GM12878 (cell line): Measurements from ENCODE around the gene TTC9C. TPM values are rescaled to one million over a fixed set of nuclear protein-coding genes. Genes with fewer than 3 reads are reported as not detected.

ENCODE experiments used
- BHLHE40 ChIP-seq, 2 experiments: fragments of 450-650 bp in 1 of 2; IDR thresholded peaks; 2 replicates each; pipeline ENCODE4 v1.6.1; 2011 to 2017; ENCODE audit warnings: low read depth in 2 of 2, borderline replicate concordance in 1 of 2, improper control_type of control experiment in 1 of 2, low read length in 1 of 2, mild to moderate bottlenecking in 1 of 2
- BRCA1 ChIP-seq: IDR thresholded peaks from 2 replicates; pipeline ENCODE4 v1.6.1; 2011; ENCODE audit warnings: low read depth, low read length, improper control_type of control experiment
- CBFB ChIP-seq: IDR thresholded peaks from 2 replicates; pipeline ENCODE4 v1.6.1; 2016; ENCODE audit warnings: antibody characterized with exemption, low read depth
- EED ChIP-seq: sonication (generic); IDR thresholded peaks from 2 replicates; pipeline ENCODE4 v1.6.1; 2016; ENCODE audit warnings: antibody characterized with exemption, low read depth
- ESRRA ChIP-seq: IDR thresholded peaks from 2 replicates; pipeline ENCODE4 v1.6.1; 2012; ENCODE audit warnings: mild to moderate bottlenecking, low read length, improper control_type of control experiment
- GABPA ChIP-seq: IDR thresholded peaks from 2 replicates; pipeline ENCODE4 v1.6.1; 2014; ENCODE audit warnings: antibody characterized with exemption, low read depth, mild to moderate bottlenecking, inconsistent platforms
- HCFC1 ChIP-seq: fragments of 150-350 bp; IDR thresholded peaks from 2 replicates; pipeline ENCODE4 v1.6.1; 2014; ENCODE audit warnings: low read length
- IKZF2 ChIP-seq, 2 experiments: fragments of 450-650 bp; IDR thresholded peaks; 2 replicates each; pipeline ENCODE4 v1.6.1; 2017; ENCODE audit warnings: mild to moderate bottlenecking in 2 of 2, moderate library complexity in 2 of 2
- NFIC ChIP-seq: IDR thresholded peaks from 2 replicates; pipeline ENCODE4 v1.6.1; 2012; ENCODE audit warnings: low read depth, mild to moderate bottlenecking, inconsistent platforms, low read length, moderate library complexity
- NR2C2 ChIP-seq: IDR thresholded peaks from 2 replicates; pipeline ENCODE4 v1.6.1; 2011; ENCODE audit warnings: borderline replicate concordance, low read depth; ENCODE audit not compliant: control insufficient read depth, insufficient read length
- NR2F1 ChIP-seq: fragments of 450-650 bp; conservative IDR thresholded peaks from 2 replicates; pipeline ENCODE4 v1.6.1; 2017; ENCODE audit warnings: mild to moderate bottlenecking
- PAX5 ChIP-seq: IDR thresholded peaks from 2 replicates; pipeline ENCODE4 v1.6.1; 2011; ENCODE audit warnings: low read depth, low read length, borderline replicate concordance
- POLR2AphosphoS2 ChIP-seq: IDR thresholded peaks from 2 replicates; pipeline ENCODE4 v1.6.1; 2011; ENCODE audit warnings: low read depth, mild to moderate bottlenecking, low read length, improper control_type of control experiment, moderate library complexity
- STAT1 ChIP-seq: fragments of 450-650 bp; conservative IDR thresholded peaks from 2 replicates; pipeline ENCODE4 v1.6.1; 2014; ENCODE audit warnings: antibody characterized with exemption, mild to moderate bottlenecking
- ZNF207 ChIP-seq: fragments of 450-650 bp; IDR thresholded peaks from 2 replicates; pipeline ENCODE4 v1.6.1; 2014; ENCODE audit warnings: antibody characterized with exemption, mild to moderate bottlenecking, borderline replicate concordance
- ZNF24 ChIP-seq: fragments of 450-650 bp; IDR thresholded peaks from 2 replicates; pipeline ENCODE4 v1.6.1; 2017; ENCODE audit warnings: antibody characterized with exemption, mild to moderate bottlenecking
- ZNF384 ChIP-seq: IDR thresholded peaks from 2 replicates; pipeline ENCODE4 v1.6.1; 2012; ENCODE audit warnings: low read depth, mild to moderate bottlenecking, low read length, improper control_type of control experiment, borderline replicate concordance
- polyA plus RNA-seq, 11 experiments: library from polyadenylated mRNA; depleted of rRNA in 4 of 11; unstranded in 6 of 11; stranded (reverse) in 5 of 11; fragments of >200 nt; fragmentation: Nextera tagmentation in 4 of 11; fragmentation: Illumina TruSeq in 1 of 11; extraction: Ambion mirVana in 4 of 11; extraction: Trizol in 1 of 11; gene quantifications; 1 replicate in 1 of 11; 2 replicates in 10 of 11; pipeline versions ENCODE4 v1.2.1 to v1.2.3, GENCODE V29; 2011 to 2016; ENCODE audit warnings: inconsistent platforms in 2 of 11, missing spikeins in 2 of 11, low read depth in 1 of 11
- total RNA-seq, 4 experiments: library from RNA; depleted of rRNA in 3 of 4; stranded (reverse); fragments of >200 nt in 3 of 4; fragmentation: Illumina TruSeq in 1 of 4; extraction: Trizol in 1 of 4; gene quantifications; 2 replicates each; pipeline versions ENCODE4 v1.2.1 to v1.2.3, GENCODE V29; 2013 to 2021
- TF ChIP-seq, protein P1 (sequence below): fragments of 450-650 bp; IDR thresholded peaks from 2 replicates; pipeline ENCODE4 v1.6.1; 2017; ENCODE audit warnings: low read depth, mild to moderate bottlenecking, moderate library complexity
- TF ChIP-seq, protein P2 (sequence below): fragments of 450-650 bp; IDR thresholded peaks from 2 replicates; pipeline ENCODE4 v1.6.1; 2017; ENCODE audit warnings: mild to moderate bottlenecking, low read depth, inconsistent platforms; ENCODE audit not compliant: poor library complexity, severe bottlenecking
- TF ChIP-seq, protein P3 (sequence below): fragments of 450-650 bp; IDR thresholded peaks from 2 replicates; pipeline ENCODE4 v1.6.1; 2014; ENCODE audit warnings: mild to moderate bottlenecking
- TF ChIP-seq, protein P4 (sequence below), 3 experiments: IDR thresholded peaks in 2 of 3; conservative IDR thresholded peaks in 1 of 3; 2 replicates each; pipeline ENCODE4 v1.5.1; 2011; ENCODE audit warnings: low read depth in 3 of 3, low read length in 3 of 3, mild to moderate bottlenecking in 3 of 3, control low read depth in 2 of 3, moderate library complexity in 2 of 3, inconsistent platforms in 1 of 3, mixed read lengths in 1 of 3; ENCODE audit not compliant: control insufficient read depth in 2 of 3, insufficient read depth in 1 of 3; ENCODE audit errors: extremely low read depth in 1 of 3
- TF ChIP-seq, protein P5 (sequence below): IDR thresholded peaks from 2 replicates; pipeline ENCODE4 v1.6.1; 2011; ENCODE audit warnings: low read depth, mild to moderate bottlenecking, low read length, moderate library complexity, borderline replicate concordance; ENCODE audit errors: extremely low read depth

TTC9C gene
- total and polyA plus RNA-seq, 10 of the 15 experiments (the other 5 are each of a cell fraction or from before 2014, with no cell fraction given) = 42.0 to 72.3 (median 50.4) TPM

DNA sequence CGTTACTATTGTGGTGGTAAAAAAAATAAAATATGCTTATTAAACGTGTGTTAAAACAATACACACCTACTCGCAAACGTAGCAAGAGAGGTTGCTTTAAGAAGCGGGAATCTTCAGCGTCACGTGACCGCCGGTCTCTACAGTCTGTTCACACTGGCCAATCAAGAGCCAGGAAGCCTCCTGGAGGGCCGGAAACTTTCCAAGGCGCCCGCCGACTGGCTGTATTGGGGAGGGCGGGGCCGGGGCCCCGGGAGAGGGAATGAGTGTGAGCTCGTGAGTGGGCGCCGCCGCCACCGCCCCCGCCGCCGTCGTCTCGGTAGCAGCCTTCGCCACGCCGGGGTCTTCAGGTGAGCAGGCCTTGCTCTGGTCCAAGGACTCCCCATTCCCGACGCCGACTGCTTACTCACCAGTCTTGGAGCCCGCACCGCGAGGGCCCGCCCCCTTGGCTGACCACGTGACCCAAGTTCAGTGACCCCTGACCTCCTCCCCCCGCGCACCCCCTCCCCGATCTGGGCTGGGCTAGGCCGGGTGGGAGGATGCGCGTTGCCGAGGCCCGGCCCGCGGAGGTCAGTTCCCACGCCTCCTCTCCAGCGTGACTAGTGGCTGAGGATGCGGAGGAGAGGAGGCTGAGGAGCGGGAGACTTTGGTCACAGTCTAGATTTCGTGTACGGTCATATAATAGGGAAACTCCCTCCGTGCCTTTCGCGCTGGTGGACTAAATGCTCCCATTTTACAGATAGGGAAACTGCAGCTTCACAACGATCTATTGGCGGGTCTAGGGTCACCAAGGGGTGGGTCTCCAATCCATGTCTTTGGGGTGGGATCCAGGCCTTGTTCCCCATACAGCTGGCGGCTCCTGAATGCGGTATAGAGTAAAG, 43.1 kb downstream of the TTC9C start, which contains the start of gene TAF6L (continued):
- TF ChIP-seq BHLHE40 (IDR thresholded peaks at IDR 0.05; ENCODE audit: borderline replicate concordance in 1 of 2, low read depth in 2 of 2, low read length in 1 of 2) (peak; percentile 80 to 95), NFIC (no peak; the same call in 1 of the 2 replicates), ZNF24 (no peak), GABPA (no peak; the same call in 1 of the 2 replicates), HCFC1 (peak; percentile 24; the same call in 1 of the 2 replicates), BRCA1 (no peak), EED (peak; percentile 80; the same call in 1 of the 2 replicates), STAT1 (0 out of 2 replicates have a peak, but pooled peaks have one; percentile 45), NR2F1 (peak; percentile 100), ESRRA (no peak), NR2C2 (peak; percentile 63), PAX5 (peak; percentile 77; the same call in 1 of the 2 replicates), ZNF207 (no peak), POLR2AphosphoS2 (peak; percentile 69), CBFB (no peak; the same call in 1 of the 2 replicates), IKZF2 (IDR thresholded peaks at IDR 0.05) (peak; percentile 92 to 93), ZNF384 (no peak)
- TF ChIP-seq, protein P1, sequence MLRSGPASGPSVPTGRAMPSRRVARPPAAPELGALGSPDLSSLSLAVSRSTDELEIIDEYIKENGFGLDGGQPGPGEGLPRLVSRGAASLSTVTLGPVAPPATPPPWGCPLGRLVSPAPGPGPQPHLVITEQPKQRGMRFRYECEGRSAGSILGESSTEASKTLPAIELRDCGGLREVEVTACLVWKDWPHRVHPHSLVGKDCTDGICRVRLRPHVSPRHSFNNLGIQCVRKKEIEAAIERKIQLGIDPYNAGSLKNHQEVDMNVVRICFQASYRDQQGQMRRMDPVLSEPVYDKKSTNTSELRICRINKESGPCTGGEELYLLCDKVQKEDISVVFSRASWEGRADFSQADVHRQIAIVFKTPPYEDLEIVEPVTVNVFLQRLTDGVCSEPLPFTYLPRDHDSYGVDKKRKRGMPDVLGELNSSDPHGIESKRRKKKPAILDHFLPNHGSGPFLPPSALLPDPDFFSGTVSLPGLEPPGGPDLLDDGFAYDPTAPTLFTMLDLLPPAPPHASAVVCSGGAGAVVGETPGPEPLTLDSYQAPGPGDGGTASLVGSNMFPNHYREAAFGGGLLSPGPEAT = peak; percentile 94
- TF ChIP-seq, protein P2, sequence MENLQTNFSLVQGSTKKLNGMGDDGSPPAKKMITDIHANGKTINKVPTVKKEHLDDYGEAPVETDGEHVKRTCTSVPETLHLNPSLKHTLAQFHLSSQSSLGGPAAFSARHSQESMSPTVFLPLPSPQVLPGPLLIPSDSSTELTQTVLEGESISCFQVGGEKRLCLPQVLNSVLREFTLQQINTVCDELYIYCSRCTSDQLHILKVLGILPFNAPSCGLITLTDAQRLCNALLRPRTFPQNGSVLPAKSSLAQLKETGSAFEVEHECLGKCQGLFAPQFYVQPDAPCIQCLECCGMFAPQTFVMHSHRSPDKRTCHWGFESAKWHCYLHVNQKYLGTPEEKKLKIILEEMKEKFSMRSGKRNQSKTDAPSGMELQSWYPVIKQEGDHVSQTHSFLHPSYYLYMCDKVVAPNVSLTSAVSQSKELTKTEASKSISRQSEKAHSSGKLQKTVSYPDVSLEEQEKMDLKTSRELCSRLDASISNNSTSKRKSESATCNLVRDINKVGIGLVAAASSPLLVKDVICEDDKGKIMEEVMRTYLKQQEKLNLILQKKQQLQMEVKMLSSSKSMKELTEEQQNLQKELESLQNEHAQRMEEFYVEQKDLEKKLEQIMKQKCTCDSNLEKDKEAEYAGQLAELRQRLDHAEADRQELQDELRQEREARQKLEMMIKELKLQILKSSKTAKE = no peak
- TF ChIP-seq, protein P3, sequence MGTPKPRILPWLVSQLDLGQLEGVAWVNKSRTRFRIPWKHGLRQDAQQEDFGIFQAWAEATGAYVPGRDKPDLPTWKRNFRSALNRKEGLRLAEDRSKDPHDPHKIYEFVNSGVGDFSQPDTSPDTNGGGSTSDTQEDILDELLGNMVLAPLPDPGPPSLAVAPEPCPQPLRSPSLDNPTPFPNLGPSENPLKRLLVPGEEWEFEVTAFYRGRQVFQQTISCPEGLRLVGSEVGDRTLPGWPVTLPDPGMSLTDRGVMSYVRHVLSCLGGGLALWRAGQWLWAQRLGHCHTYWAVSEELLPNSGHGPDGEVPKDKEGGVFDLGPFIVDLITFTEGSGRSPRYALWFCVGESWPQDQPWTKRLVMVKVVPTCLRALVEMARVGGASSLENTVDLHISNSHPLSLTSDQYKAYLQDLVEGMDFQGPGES = peak; percentile 10; the same call in 1 of the 2 replicates
- TF ChIP-seq, protein P4, sequence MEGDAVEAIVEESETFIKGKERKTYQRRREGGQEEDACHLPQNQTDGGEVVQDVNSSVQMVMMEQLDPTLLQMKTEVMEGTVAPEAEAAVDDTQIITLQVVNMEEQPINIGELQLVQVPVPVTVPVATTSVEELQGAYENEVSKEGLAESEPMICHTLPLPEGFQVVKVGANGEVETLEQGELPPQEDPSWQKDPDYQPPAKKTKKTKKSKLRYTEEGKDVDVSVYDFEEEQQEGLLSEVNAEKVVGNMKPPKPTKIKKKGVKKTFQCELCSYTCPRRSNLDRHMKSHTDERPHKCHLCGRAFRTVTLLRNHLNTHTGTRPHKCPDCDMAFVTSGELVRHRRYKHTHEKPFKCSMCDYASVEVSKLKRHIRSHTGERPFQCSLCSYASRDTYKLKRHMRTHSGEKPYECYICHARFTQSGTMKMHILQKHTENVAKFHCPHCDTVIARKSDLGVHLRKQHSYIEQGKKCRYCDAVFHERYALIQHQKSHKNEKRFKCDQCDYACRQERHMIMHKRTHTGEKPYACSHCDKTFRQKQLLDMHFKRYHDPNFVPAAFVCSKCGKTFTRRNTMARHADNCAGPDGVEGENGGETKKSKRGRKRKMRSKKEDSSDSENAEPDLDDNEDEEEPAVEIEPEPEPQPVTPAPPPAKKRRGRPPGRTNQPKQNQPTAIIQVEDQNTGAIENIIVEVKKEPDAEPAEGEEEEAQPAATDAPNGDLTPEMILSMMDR (IDR thresholded peaks at IDR 0.05 in 2 of 3, conservative IDR thresholded peaks at IDR 0.05 in 1 of 3; ENCODE audit: control insufficient read depth in 2 of 3, extremely low read depth in 1 of 3, insufficient read depth in 1 of 3, low read depth in 3 of 3, low read length in 3 of 3) = no peak
- TF ChIP-seq, protein P5, sequence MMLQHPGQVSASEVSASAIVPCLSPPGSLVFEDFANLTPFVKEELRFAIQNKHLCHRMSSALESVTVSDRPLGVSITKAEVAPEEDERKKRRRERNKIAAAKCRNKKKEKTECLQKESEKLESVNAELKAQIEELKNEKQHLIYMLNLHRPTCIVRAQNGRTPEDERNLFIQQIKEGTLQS = peak; percentile 75; the same call in 1 of the 2 replicates
